DMS79 (cell line): Measurements from ENCODE around the gene DEF6.
A peak's percentile ranks its signal among the peaks of the same experiment; 100 is the strongest.

Source experiments
- DNase-seq: peaks from one replicate; lab custom pipeline; 2025; lab: John Stamatoyannopoulos, UW

Gene DEF6

GRCh38 chr6:35351422-35351821 lies 53.8 kb downstream of the DEF6 start:
- no peak for DNase-seq

GRCh38 chr6:35352735-35353134 lies 55.1 kb downstream of the DEF6 start:
- no peak for DNase-seq

- DNase-seq, result no peak
These were observed 56.9 kb downstream of the DEF6 start for GRCh38 chr6:35354361-35355135.

GRCh38 chr6:35356391-35356790 lies 58.8 kb downstream of the DEF6 start:
- DNase-seq, result no peak

GRCh38 chr6:35357677-35358076 lies 60.1 kb downstream of the DEF6 start:
- no peak for DNase-seq

- DNase-seq, result no peak
These were observed 60.5 kb downstream of the DEF6 start for GRCh38 chr6:35358086-35358485.

- no peak for DNase-seq
These were observed 61.7 kb downstream of the DEF6 start for GRCh38 chr6:35359346-35359743.

- DNase-seq, result peak; percentile 18
These were observed 62.2 kb downstream of the DEF6 start for GRCh38 chr6:35359744-35360348.

- DNase-seq, result peak; percentile 27
These were observed 62.9 kb downstream of the DEF6 start for GRCh38 chr6:35360349-35361138.

GRCh38 chr6:35362200-35362599 lies 64.6 kb downstream of the DEF6 start:
- no peak for DNase-seq

- DNase-seq, result no peak
These were observed 65.7 kb downstream of the DEF6 start for GRCh38 chr6:35363293-35363750.

- no peak for DNase-seq
These were observed 68.1 kb downstream of the DEF6 start for GRCh38 chr6:35365594-35366203.

- no peak for DNase-seq
These were observed 68.6 kb downstream of the DEF6 start for GRCh38 chr6:35366204-35366596.

GRCh38 chr6:35367646-35368037 lies 70.0 kb downstream of the DEF6 start:
- DNase-seq, result no peak

GRCh38 chr6:35368038-35368887 lies 70.6 kb downstream of the DEF6 start:
- no peak for DNase-seq

GRCh38 chr6:35370124-35370741 lies 72.6 kb downstream of the DEF6 start:
- DNase-seq, result no peak

GRCh38 chr6:35370785-35371493 lies 73.3 kb downstream of the DEF6 start:
- peak; percentile 77 for DNase-seq
